ENCODE results near the gene PCDHGA3.

- TF ChIP-seq, protein P1, sequence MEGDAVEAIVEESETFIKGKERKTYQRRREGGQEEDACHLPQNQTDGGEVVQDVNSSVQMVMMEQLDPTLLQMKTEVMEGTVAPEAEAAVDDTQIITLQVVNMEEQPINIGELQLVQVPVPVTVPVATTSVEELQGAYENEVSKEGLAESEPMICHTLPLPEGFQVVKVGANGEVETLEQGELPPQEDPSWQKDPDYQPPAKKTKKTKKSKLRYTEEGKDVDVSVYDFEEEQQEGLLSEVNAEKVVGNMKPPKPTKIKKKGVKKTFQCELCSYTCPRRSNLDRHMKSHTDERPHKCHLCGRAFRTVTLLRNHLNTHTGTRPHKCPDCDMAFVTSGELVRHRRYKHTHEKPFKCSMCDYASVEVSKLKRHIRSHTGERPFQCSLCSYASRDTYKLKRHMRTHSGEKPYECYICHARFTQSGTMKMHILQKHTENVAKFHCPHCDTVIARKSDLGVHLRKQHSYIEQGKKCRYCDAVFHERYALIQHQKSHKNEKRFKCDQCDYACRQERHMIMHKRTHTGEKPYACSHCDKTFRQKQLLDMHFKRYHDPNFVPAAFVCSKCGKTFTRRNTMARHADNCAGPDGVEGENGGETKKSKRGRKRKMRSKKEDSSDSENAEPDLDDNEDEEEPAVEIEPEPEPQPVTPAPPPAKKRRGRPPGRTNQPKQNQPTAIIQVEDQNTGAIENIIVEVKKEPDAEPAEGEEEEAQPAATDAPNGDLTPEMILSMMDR (IDR thresholded peaks at IDR 0.05), result no peak
- TF ChIP-seq POLR2AphosphoS5 (IDR thresholded peaks at IDR 0.05; ENCODE audit: low read depth, low read length) (no peak), TCF7L2 (IDR thresholded peaks at IDR 0.05; ENCODE audit: low read depth, low read length) (no peak), SIN3A (IDR thresholded peaks at IDR 0.05; ENCODE audit: borderline replicate concordance, insufficient read depth, low read depth, low read length) (no peak)
Measured at GRCh38 chr5:141363952-141364660, 20.5 kb downstream of the PCDHGA3 start, which contains the start of gene PCDHGA5.
